Ovary (tissue), 3 donors: ENCODE data around the gene ZKSCAN1.

Experiments used
- EP300 ChIP-seq: sonication (generic); formaldehyde crosslinking; IDR thresholded peaks from one replicate; pipeline ENCODE4 v1.6.1; 2017; ENCODE audit warnings: antibody characterized with exemption
- POLR2A ChIP-seq: fragments of 450-650 bp; IDR thresholded peaks from one replicate; pipeline ENCODE4 v1.6.1; 2017; ENCODE audit warnings: antibody characterized with exemption, mild to moderate bottlenecking, moderate library complexity
- TF ChIP-seq, protein P1 (sequence below), 3 donors: fragments of 450-650 bp in 2 of 3; fragments of 200-600 bp in 1 of 3; IDR thresholded peaks; one replicate each; pipeline versions ENCODE4 v1.5.1 to v1.8.0; 2016 to 2022; ENCODE audit warnings: antibody characterized with exemption in 3 of 3, mild to moderate bottlenecking in 1 of 3
- donor health status: DM: no; HTN: no; CAD: no.

DNA sequence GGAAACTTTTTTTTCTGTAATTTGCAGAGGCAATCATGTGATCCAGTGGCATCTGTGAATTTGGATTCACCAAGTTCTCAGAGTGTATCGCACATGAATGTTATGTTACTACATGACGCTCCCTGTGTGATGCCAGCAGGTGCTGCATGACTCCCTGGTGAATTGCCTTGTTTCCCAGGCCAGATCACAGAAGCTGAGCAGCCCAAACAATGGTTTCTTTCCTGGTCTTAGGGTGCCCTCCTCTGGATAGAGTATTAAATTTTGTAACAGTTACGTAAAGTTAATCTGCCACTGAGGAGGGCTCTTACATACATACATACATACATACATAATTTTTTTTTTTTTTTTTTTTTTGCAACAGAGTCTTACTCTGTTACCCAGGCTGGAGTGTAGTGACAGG is 37.8 kb downstream of the ZKSCAN1 start:
- TF ChIP-seq, protein P1, sequence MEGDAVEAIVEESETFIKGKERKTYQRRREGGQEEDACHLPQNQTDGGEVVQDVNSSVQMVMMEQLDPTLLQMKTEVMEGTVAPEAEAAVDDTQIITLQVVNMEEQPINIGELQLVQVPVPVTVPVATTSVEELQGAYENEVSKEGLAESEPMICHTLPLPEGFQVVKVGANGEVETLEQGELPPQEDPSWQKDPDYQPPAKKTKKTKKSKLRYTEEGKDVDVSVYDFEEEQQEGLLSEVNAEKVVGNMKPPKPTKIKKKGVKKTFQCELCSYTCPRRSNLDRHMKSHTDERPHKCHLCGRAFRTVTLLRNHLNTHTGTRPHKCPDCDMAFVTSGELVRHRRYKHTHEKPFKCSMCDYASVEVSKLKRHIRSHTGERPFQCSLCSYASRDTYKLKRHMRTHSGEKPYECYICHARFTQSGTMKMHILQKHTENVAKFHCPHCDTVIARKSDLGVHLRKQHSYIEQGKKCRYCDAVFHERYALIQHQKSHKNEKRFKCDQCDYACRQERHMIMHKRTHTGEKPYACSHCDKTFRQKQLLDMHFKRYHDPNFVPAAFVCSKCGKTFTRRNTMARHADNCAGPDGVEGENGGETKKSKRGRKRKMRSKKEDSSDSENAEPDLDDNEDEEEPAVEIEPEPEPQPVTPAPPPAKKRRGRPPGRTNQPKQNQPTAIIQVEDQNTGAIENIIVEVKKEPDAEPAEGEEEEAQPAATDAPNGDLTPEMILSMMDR (IDR thresholded peaks at IDR 0.05), result no peak
- TF ChIP-seq POLR2A (no peak), EP300 (no peak)
